Ishikawa (cell line): Measurements from ENCODE around the gene RGL4.

Experiments
- CEBPB ChIP-seq: IDR thresholded peaks from 2 replicates; pipeline ENCODE4 v1.6.1; 2012
- CREB1 ChIP-seq: IDR thresholded peaks from 2 replicates; pipeline ENCODE4 v1.6.1; 2012; ENCODE audit warnings: low read depth
- EGR1 ChIP-seq: IDR thresholded peaks from 2 replicates; pipeline ENCODE4 v1.6.1; 2012
- EP300 ChIP-seq: IDR thresholded peaks from 2 replicates; pipeline ENCODE4 v1.6.1; 2012; ENCODE audit warnings: borderline replicate concordance
- FOXM1 ChIP-seq: IDR thresholded peaks from 2 replicates; pipeline ENCODE4 v1.6.1; 2012; ENCODE audit warnings: low read depth, borderline replicate concordance
- NFIC ChIP-seq: IDR thresholded peaks from 2 replicates; pipeline ENCODE4 v1.6.1; 2012
- RAD21 ChIP-seq: IDR thresholded peaks from 2 replicates; pipeline ENCODE4 v1.6.1; 2012; ENCODE audit warnings: low read depth
- TAF1 ChIP-seq: IDR thresholded peaks from 2 replicates; pipeline ENCODE4 v1.6.1; 2012; ENCODE audit warnings: low read depth, mild to moderate bottlenecking
- TCF12 ChIP-seq: IDR thresholded peaks from 2 replicates; pipeline ENCODE4 v1.6.1; 2012; ENCODE audit warnings: low read depth
- TEAD4 ChIP-seq: IDR thresholded peaks from 2 replicates; pipeline ENCODE4 v1.6.1; 2012
- YY1 ChIP-seq: IDR thresholded peaks from 2 replicates; pipeline ENCODE4 v1.6.1; 2012; ENCODE audit warnings: low read depth
- ZBTB7A ChIP-seq: IDR thresholded peaks from 2 replicates; pipeline ENCODE4 v1.6.1; 2012; ENCODE audit warnings: low read depth
- TF ChIP-seq, protein P1 (sequence below): IDR thresholded peaks from 2 replicates; pipeline ENCODE4 v1.6.1; 2012
- TF ChIP-seq, protein P2 (sequence below): IDR thresholded peaks from 2 replicates; pipeline ENCODE4 v1.6.1; 2012; ENCODE audit warnings: low read depth, mild to moderate bottlenecking
- TF ChIP-seq, protein P3 (sequence below): IDR thresholded peaks from 2 replicates; pipeline ENCODE4 v1.6.1; 2012

Gene RGL4

GRCh38 chr22:23684026-23684425, 6.8 kb upstream of the RGL4 start:
- TF ChIP-seq TCF12, result no peak
- TF ChIP-seq, protein P1, sequence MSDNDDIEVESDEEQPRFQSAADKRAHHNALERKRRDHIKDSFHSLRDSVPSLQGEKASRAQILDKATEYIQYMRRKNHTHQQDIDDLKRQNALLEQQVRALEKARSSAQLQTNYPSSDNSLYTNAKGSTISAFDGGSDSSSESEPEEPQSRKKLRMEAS, result no peak
- TF ChIP-seq, protein P2, sequence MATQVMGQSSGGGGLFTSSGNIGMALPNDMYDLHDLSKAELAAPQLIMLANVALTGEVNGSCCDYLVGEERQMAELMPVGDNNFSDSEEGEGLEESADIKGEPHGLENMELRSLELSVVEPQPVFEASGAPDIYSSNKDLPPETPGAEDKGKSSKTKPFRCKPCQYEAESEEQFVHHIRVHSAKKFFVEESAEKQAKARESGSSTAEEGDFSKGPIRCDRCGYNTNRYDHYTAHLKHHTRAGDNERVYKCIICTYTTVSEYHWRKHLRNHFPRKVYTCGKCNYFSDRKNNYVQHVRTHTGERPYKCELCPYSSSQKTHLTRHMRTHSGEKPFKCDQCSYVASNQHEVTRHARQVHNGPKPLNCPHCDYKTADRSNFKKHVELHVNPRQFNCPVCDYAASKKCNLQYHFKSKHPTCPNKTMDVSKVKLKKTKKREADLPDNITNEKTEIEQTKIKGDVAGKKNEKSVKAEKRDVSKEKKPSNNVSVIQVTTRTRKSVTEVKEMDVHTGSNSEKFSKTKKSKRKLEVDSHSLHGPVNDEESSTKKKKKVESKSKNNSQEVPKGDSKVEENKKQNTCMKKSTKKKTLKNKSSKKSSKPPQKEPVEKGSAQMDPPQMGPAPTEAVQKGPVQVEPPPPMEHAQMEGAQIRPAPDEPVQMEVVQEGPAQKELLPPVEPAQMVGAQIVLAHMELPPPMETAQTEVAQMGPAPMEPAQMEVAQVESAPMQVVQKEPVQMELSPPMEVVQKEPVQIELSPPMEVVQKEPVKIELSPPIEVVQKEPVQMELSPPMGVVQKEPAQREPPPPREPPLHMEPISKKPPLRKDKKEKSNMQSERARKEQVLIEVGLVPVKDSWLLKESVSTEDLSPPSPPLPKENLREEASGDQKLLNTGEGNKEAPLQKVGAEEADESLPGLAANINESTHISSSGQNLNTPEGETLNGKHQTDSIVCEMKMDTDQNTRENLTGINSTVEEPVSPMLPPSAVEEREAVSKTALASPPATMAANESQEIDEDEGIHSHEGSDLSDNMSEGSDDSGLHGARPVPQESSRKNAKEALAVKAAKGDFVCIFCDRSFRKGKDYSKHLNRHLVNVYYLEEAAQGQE, result no peak
- no peak for TF ChIP-seq TAF1
- TF ChIP-seq EP300, result no peak
- TF ChIP-seq EGR1, result no peak
- TF ChIP-seq RAD21, result no peak
- TF ChIP-seq NFIC, result no peak
- TF ChIP-seq CEBPB, result no peak
- no peak for TF ChIP-seq YY1

DNA sequence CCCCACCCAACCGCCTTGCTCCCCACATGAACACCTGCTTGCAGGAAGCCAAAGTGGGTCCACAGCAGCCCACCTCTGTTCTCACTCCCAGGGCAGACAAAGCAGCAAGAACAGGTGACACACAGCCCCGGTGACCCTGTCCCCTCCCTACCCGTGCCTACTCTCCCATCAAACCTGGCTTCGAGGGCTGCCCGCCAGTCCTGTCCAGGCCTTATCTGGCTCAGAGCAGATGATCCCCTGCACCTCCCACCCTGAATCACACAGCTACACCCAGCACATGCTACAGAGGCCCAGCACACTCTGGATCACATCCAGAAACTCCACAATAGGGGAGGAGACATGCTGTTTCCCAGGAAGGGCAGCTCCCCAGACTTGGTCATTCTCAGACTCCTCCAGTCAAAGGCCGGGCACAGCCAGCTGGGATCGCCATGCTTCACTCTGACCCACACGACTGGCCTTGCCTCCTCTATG, 6.2 kb upstream of the RGL4 start:
- no peak for TF ChIP-seq EGR1
- no peak for TF ChIP-seq FOXM1
- TF ChIP-seq NFIC, result no peak
- no peak for TF ChIP-seq CREB1
- TF ChIP-seq, protein P1, result no peak
- TF ChIP-seq TAF1, result no peak
- TF ChIP-seq EP300, result no peak

DNA sequence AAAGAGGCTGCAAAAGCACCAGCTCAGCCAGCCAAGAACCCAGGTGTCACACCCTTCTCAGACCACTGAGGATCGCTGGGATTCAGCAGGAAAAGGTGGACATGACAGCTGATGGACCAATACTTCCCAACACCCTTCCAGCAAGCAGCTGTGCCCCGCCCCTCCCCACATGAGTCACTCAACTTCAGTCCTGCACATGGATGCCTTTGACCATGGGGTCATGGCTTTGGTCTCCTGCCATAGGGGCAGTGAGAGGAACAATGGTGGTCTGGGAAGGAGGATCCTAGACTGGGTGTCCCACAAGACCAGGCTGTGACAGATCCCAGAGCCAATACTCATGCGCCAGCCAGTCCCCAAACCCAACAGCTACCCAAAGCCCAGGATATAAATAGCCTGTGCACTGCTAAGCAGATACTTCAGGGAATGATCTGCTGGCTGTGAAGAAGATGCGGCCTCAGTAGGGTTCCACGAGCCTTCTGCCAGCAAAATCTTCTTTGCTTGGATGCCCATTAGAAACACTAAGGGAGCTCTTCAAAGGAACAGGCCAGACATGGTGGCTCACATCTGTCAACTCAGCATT, 5.5 kb upstream of the RGL4 start:
- no peak for TF ChIP-seq TAF1
- TF ChIP-seq EGR1, result no peak

DNA sequence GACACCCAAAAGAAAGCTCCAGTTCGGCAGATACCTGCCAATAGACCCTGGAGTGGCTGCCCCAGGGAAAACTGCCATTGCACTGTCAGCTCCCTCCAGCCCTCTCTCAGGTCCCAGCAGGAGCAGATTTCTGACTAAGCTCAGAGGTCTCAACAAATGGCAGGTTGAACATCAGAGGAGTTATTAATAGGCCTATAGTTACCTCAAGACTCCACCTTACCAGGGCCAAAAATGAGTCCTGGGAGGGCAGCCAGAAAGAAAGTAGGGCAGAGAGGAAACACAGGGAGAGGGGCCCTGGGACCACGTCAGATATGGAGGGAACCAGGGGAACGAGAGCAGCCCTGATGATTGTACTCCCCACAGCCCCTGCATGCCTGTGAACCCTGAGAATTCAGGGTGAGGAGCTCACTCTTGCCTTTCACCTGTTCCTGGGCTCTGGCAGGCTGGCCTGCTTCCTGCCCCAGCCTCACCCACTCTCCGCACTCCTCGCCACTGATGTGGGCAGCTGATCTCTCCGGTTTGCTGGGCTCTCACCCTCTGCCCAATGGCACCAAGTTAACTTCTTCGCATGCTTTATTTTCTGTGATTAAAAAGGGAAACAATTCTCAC, 4.3 kb upstream of the RGL4 start:
- no peak for TF ChIP-seq ZBTB7A
- no peak for TF ChIP-seq EP300
- TF ChIP-seq CEBPB, result no peak
- TF ChIP-seq TAF1, result no peak
- TF ChIP-seq FOXM1, result no peak
- no peak for TF ChIP-seq TEAD4
- TF ChIP-seq, protein P3, sequence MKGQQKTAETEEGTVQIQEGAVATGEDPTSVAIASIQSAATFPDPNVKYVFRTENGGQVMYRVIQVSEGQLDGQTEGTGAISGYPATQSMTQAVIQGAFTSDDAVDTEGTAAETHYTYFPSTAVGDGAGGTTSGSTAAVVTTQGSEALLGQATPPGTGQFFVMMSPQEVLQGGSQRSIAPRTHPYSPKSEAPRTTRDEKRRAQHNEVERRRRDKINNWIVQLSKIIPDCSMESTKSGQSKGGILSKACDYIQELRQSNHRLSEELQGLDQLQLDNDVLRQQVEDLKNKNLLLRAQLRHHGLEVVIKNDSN, result no peak
- TF ChIP-seq NFIC, result no peak
- no peak for TF ChIP-seq EGR1
- no peak for TF ChIP-seq CREB1
- TF ChIP-seq TCF12, result no peak
- no peak for TF ChIP-seq RAD21
- TF ChIP-seq YY1, result no peak
- TF ChIP-seq, protein P1, result no peak

GRCh38 chr22:23688121-23688520, 2.7 kb upstream of the RGL4 start:
- TF ChIP-seq NFIC, result no peak
- TF ChIP-seq RAD21, result no peak
- TF ChIP-seq, protein P1, result no peak
- no peak for TF ChIP-seq FOXM1
- TF ChIP-seq TAF1, result no peak
- TF ChIP-seq ZBTB7A, result no peak
- no peak for TF ChIP-seq CEBPB
- no peak for TF ChIP-seq TCF12
- TF ChIP-seq EP300, result no peak
- no peak for TF ChIP-seq YY1

DNA sequence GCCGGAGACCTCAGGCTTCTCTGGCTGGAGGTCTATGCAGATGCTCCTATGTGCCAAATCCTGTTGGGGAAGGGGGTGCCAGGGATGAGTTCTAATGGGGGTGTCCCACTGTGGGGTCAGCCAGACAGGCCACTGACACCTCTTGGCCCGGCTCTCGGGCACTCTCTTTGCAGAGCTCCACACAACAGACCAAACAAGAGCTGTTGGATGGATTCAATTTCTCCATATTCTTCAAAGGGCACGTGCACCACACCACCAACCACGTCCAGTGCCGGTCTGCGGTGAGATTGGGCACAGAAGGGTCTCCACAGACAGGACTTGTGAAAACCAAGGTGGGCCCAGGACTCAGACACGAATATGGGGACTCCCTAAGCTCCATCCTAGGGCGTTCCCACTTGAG, 2.2 kb upstream of the RGL4 start:
- TF ChIP-seq TAF1 (no peak), FOXM1 (no peak), EGR1 (no peak), ZBTB7A (no peak), CREB1 (no peak), YY1 (no peak), CEBPB (no peak), TCF12 (no peak), NFIC (no peak), RAD21 (no peak), EP300 (no peak), TEAD4 (no peak)
- TF ChIP-seq, protein P3, result no peak
- TF ChIP-seq, protein P1, result no peak
- TF ChIP-seq, protein P2, result no peak
